Activated T-cell treated with anti-CD3 and anti-CD28 coated beads, Interleukin-2, amount 50 U/mL, for 4 hours (primary cell): ENCODE results near the gene MAGEA3. TPM values are rescaled to one million over a fixed set of nuclear protein-coding genes. Genes with fewer than 3 reads are reported as not detected.
A peak's percentile ranks its signal among the peaks of the same experiment; 100 is the strongest.
"Not testable (repeated sequence)": the region's sequence is repeated elsewhere in the genome, so short reads cannot be mapped to it uniquely, and the experiment has no call there.

ENCODE experiments used
- ATAC-seq, 2 donors: fragments of 200-7000 bp; cut with Tn5 transposase; one replicate each; pipeline ENCODE4 v1.10.0; 2021
- DNase-seq: peaks from one replicate; pipeline ENCODE4 v3.0.0-alpha.2; 2020
- H3K27me3 Mint-ChIP-seq: one replicate; pipeline ENCODE4 v1.8.0; 2021; ENCODE audit warnings: low read depth, mixed read lengths
- H3K36me3 Mint-ChIP-seq: one replicate; pipeline ENCODE4 v1.8.0; 2022; ENCODE audit warnings: mixed read lengths; ENCODE audit not compliant: insufficient read depth
- H3K4me1 Mint-ChIP-seq: one replicate; pipeline ENCODE4 v1.8.0; 2021; ENCODE audit warnings: low read depth, mixed read lengths
- H3K4me3 Mint-ChIP-seq: one replicate; pipeline ENCODE4 v1.8.0; 2021; ENCODE audit warnings: mild to moderate bottlenecking, moderate library complexity, mixed read lengths
- H3K9me3 Mint-ChIP-seq: one replicate; pipeline ENCODE4 v1.8.0; 2021; ENCODE audit warnings: mixed read lengths
- total RNA-seq, 3 donors: library from RNA; stranded (reverse); gene quantifications; one replicate each; pipeline ENCODE4 v1.2.1, GENCODE V29; 2021

MAGEA3 gene
- total RNA-seq, result under 1 TPM in 1 of 3 donors, not detected in 2; 0.16 TPM

- not testable (repeated sequence) for H3K4me1 Mint-ChIP-seq, ATAC-seq, H3K27me3 Mint-ChIP-seq, DNase-seq, H3K4me3 Mint-ChIP-seq, H3K36me3 Mint-ChIP-seq, H3K9me3 Mint-ChIP-seq
Measured at GRCh38 chrX:152697952-152698931, at the start of gene MAGEA3. TSS of gene MAGEA3 (plus strand) at chrX:152698794. CDS start at chrX:152700833, 2,039 bp downstream.

GRCh38 chrX:152652060-152652459, 46.5 kb upstream of the MAGEA3 start:
- H3K27me3 Mint-ChIP-seq, result peaks cover 11% of the 10 kb centered on the region
- DNase-seq (no peak), ATAC-seq (no peak)
- H3K36me3 Mint-ChIP-seq, result no peaks in the 10 kb centered on the region
- no peaks in the 10 kb centered on the region for H3K4me1 Mint-ChIP-seq
- no peaks in the 10 kb centered on the region for H3K9me3 Mint-ChIP-seq
- H3K4me3 Mint-ChIP-seq, result no peak overlapping the region

- no peak for ATAC-seq
- H3K4me1 Mint-ChIP-seq, result no peaks in the 10 kb centered on the region
- H3K36me3 Mint-ChIP-seq, result no peaks in the 10 kb centered on the region
- H3K4me3 Mint-ChIP-seq, result no peak overlapping the region
- no peak for DNase-seq
- no peaks in the 10 kb centered on the region for H3K9me3 Mint-ChIP-seq
- H3K27me3 Mint-ChIP-seq, result peaks cover 11% of the 10 kb centered on the region
Measured at GRCh38 chrX:152652467-152652866, 46.1 kb upstream of the MAGEA3 start.

GRCh38 chrX:152656087-152656486, 42.5 kb upstream of the MAGEA3 start:
- no peaks in the 10 kb centered on the region for H3K36me3 Mint-ChIP-seq
- peaks cover 11% of the 10 kb centered on the region for H3K27me3 Mint-ChIP-seq
- H3K4me1 Mint-ChIP-seq, result no peaks in the 10 kb centered on the region
- ATAC-seq, result no peak
- no peak for DNase-seq
- H3K4me3 Mint-ChIP-seq, result no peak overlapping the region
- no peaks in the 10 kb centered on the region for H3K9me3 Mint-ChIP-seq

- no peaks in the 10 kb centered on the region for H3K9me3 Mint-ChIP-seq
- ATAC-seq (no peak), DNase-seq (no peak)
- H3K4me1 Mint-ChIP-seq, result no peaks in the 10 kb centered on the region
- peaks cover 11% of the 10 kb centered on the region for H3K27me3 Mint-ChIP-seq
- no peaks in the 10 kb centered on the region for H3K36me3 Mint-ChIP-seq
- no peak overlapping the region for H3K4me3 Mint-ChIP-seq
Measured at GRCh38 chrX:152656890-152657289, 41.7 kb upstream of the MAGEA3 start.

GRCh38 chrX:152658302-152658701, 40.3 kb upstream of the MAGEA3 start:
- Mint-ChIP-seq H3K4me3 (no peak overlapping the region), H3K9me3 (no peaks in the 10 kb centered on the region), H3K36me3 (no peaks in the 10 kb centered on the region), H3K4me1 (no peaks in the 10 kb centered on the region), H3K27me3 (peaks cover 11% of the 10 kb centered on the region)
- ATAC-seq (no peak), DNase-seq (no peak)

- H3K4me3 Mint-ChIP-seq, result no peak overlapping the region
- no peaks in the 10 kb centered on the region for H3K27me3 Mint-ChIP-seq
- peaks cover 3% of the 10 kb centered on the region for H3K9me3 Mint-ChIP-seq
- ATAC-seq (no peak), DNase-seq (no peak)
- H3K36me3 Mint-ChIP-seq, result no peaks in the 10 kb centered on the region
- no peaks in the 10 kb centered on the region for H3K4me1 Mint-ChIP-seq
Measured at GRCh38 chrX:152663086-152663485, 35.5 kb upstream of the MAGEA3 start.

- no peak for ATAC-seq
- DNase-seq, result no peak
- Mint-ChIP-seq H3K4me3 (no peak overlapping the region), H3K36me3 (no peaks in the 10 kb centered on the region), H3K4me1 (no peaks in the 10 kb centered on the region), H3K9me3 (no peaks in the 10 kb centered on the region), H3K27me3 (peaks cover 3% of the 10 kb centered on the region)
Measured at GRCh38 chrX:152674135-152674534, 24.5 kb upstream of the MAGEA3 start.

GRCh38 chrX:152674652-152675051, 23.9 kb upstream of the MAGEA3 start:
- not testable (repeated sequence) for H3K36me3 Mint-ChIP-seq, H3K9me3 Mint-ChIP-seq, ATAC-seq, H3K4me3 Mint-ChIP-seq, H3K27me3 Mint-ChIP-seq, H3K4me1 Mint-ChIP-seq, DNase-seq

- ATAC-seq, result peak in 1 of 2 donors; percentile 38
- not testable (repeated sequence) for H3K36me3 Mint-ChIP-seq, H3K9me3 Mint-ChIP-seq
Measured at GRCh38 chrX:152681012-152681411, 17.6 kb upstream of the MAGEA3 start.

GRCh38 chrX:152700390-152700789, 1.8 kb downstream of the MAGEA3 start:
- not testable (repeated sequence) for DNase-seq, H3K4me3 Mint-ChIP-seq, H3K36me3 Mint-ChIP-seq, H3K4me1 Mint-ChIP-seq, H3K27me3 Mint-ChIP-seq, H3K9me3 Mint-ChIP-seq, ATAC-seq

More at GRCh38 chrX:152681012-152681411, 17.6 kb upstream of the MAGEA3 start:
- not testable (repeated sequence) for H3K4me3 Mint-ChIP-seq, H3K4me1 Mint-ChIP-seq, H3K27me3 Mint-ChIP-seq, DNase-seq

- H3K36me3 Mint-ChIP-seq, DNase-seq, H3K9me3 Mint-ChIP-seq, ATAC-seq, H3K4me1 Mint-ChIP-seq, H3K4me3 Mint-ChIP-seq, H3K27me3 Mint-ChIP-seq: not testable (repeated sequence)
Measured at GRCh38 chrX:152706500-152706899, 7.9 kb downstream of the MAGEA3 start.

GRCh38 chrX:152709173-152709572, 10.6 kb downstream of the MAGEA3 start, which contains the start of gene CSAG2:
TSS of gene CSAG2 (minus strand) at chrX:152709273. CDS start at chrX:152709112, 161 bp downstream.
- not testable (repeated sequence) for DNase-seq, ATAC-seq, H3K4me1 Mint-ChIP-seq, H3K9me3 Mint-ChIP-seq, H3K4me3 Mint-ChIP-seq, H3K36me3 Mint-ChIP-seq, H3K27me3 Mint-ChIP-seq

GRCh38 chrX:152713195-152713594, 14.6 kb downstream of the MAGEA3 start:
- not testable (repeated sequence) for H3K27me3 Mint-ChIP-seq, H3K4me1 Mint-ChIP-seq, ATAC-seq, H3K36me3 Mint-ChIP-seq, H3K9me3 Mint-ChIP-seq, DNase-seq, H3K4me3 Mint-ChIP-seq
